GM18511 (cell line): Measurements from ENCODE around the gene COL8A1.
A peak's percentile ranks its signal among the peaks of the same experiment; 100 is the strongest.

ENCODE experiments used
- ATAC-seq: cut with Tn5 transposase; IDR thresholded peaks from one replicate; pipeline ENCODE4 v1.9.1; 2021; ENCODE audit warnings: mild to moderate bottlenecking, moderate library complexity; ENCODE audit not compliant: unreplicated experiment

Gene COL8A1

DNA sequence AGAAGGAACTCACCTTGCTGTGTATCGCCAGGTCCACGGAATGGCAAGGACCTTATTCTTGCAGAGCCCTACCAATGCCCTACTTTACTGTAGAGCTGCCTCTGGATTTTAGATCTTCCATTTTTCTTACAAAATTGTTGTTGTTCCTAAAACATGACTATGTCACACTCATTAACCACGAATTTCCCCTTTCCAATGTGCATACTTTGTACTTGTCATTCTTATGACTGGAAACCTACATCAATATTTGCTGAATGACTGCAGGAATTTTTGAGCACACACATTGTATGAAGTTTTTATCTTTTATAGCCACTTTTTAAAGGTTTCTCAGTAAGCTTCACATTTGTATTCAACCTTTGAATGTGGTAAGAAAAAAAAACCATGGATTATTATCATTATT lies 143.4 kb downstream of the COL8A1 start:
- ATAC-seq = no peak

DNA sequence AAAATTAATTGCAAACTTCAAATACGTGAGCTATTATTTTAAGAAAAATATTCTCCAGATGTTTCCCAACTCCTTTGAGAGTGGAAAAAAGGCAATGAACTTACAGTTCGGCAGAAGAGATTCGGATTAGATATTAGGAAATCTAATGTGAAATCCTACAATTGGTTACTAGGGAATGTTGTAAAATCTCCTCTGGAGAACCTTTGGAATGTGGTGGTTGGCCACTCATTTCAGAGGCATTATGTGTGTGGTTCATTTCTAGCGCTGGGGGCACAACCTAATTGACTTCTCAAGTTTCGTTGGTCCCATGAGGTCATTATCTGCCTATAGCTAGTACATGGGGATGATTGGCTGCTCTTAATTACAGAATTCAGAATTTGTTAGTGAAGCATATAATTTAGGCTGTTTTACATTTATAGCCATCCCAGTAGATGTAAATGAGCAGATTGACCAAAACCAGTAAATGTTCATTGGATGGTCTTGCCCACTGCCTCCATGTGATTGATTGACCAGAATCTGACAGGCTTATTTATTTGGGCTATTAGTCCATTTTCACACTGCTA lies 144.7 kb downstream of the COL8A1 start:
- no peak for ATAC-seq

DNA sequence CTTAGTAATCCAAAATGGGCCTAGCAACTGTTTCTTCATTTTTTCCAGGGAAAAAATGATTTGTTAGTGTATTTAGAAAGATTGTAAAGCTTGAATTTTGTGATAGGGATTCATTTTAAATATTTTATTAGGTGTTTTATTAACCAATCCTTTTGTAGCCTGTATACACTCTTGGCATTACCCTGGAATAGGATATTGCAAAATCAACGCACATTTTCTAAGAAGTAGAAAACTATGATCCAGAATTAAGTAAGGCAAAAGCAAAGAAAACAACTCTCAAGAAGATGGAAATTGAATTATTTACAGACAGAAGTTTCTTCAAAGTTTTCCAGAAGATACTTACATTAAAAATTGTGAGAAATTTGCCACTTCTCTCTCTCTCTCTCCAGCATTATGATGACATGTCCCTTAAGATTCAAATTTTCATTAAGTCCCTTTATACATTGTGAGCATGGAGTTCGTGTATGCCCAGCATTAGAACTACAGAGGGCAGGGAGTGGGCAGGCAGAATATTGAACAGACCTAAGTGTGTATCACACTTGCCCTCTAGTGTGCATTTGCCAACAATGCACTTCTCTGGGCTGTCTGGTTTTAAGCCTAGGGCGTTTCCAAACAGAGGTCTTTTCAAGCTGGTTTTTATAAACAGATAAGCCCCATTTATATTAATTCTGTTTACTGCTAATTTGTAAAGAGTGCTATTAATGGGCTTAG lies 150.8 kb downstream of the COL8A1 start:
- peak; percentile 98 for ATAC-seq

DNA sequence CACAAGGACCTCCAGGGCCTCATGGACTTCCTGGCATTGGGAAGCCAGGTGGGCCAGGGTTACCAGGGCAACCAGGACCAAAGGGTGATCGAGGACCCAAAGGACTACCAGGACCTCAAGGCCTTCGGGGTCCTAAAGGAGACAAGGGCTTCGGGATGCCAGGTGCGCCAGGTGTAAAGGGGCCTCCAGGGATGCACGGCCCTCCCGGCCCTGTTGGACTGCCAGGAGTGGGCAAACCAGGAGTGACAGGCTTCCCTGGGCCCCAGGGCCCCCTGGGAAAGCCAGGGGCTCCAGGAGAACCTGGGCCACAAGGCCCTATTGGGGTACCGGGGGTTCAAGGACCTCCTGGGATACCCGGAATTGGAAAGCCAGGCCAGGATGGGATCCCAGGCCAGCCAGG lies 156.1 kb downstream of the COL8A1 start:
- ATAC-seq = no peak

DNA sequence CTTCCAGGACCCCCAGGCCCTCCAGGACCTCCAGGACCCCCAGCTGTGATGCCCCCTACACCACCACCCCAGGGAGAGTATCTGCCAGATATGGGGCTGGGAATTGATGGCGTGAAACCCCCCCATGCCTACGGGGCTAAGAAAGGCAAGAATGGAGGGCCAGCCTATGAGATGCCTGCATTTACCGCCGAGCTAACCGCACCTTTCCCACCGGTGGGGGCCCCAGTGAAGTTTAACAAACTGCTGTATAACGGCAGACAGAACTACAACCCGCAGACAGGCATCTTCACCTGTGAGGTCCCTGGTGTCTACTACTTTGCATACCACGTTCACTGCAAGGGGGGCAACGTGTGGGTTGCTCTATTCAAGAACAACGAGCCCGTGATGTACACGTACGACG lies 157.2 kb downstream of the COL8A1 start:
- ATAC-seq = no peak

DNA sequence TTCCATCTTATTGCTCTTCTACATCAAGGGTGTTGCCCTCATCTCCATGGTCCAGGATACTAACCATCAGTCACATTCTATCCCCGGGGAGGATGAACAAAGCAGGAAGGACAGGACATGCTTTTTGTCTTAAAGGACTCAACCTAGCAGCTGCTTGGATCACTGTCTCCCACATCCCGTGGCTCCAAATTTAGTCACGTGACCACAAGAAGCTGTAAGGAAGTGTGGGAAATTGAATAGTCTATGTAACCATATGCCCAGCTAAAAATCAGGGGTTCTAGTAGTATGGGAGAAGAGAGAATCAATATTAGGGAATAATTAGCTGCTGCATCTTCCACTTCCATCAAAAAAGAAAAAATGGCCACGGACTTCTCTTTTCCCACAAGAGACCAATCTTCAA lies 161.0 kb downstream of the COL8A1 start:
- no peak for ATAC-seq

GRCh38 chr3:99803297-99803696 lies 164.9 kb downstream of the COL8A1 start:
- no peak for ATAC-seq

DNA sequence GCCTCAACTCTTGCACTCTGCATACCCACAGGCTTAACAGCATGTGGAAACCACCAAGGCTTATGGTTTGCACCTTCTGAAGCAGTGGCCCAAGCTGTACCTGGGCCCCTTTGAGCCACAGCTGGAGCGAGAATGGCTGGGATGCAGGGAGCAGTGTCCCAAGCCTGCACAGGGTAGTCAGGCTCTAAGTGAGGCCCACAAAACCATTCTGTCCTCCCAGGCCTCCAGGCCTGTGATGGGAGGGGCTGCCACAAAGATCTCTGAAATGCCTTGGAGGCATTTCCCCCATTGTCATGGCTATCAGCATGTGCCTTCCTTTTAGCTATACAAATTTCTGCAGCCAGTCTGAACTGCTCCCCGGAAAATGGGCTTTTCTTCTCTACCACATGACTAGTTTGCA lies 166.8 kb downstream of the COL8A1 start:
- no peak for ATAC-seq

DNA sequence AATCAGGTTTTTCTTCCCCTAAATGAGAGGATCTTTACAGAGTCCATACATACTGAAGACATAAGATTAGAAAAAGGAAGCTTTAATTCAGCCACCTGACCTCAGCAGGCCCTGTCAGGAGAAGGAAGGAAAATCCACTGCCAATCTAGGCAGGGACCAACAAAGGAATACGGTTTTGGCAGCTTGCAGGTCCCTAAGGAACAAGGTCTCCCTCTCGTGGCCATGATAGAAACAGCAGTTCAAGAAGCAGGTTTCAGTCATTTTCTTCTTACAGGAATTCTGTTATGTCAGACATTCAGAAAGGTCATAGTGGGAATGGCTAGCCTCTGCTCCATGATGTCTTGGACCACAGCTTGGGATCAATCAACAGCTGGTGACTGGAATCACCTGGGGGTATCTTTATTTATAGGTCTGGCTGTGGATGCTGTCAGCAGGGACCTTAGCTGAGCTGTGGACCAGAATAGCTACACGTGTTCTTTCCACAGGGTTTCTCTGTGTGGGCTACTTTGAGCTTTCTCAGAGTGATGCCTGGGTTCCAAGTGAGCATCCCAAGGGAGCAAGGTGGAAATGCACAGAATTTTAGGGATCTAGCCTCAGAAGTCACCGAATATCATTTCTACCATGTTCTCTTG lies 169.9 kb downstream of the COL8A1 start:
- no peak for ATAC-seq

GRCh38 chr3:99809565-99809964 lies 171.2 kb downstream of the COL8A1 start:
- ATAC-seq = no peak

- ATAC-seq = no peak
Measured at GRCh38 chr3:99810403-99810802, 172.0 kb downstream of the COL8A1 start.

- no peak for ATAC-seq
Measured at GRCh38 chr3:99817047-99817436, 178.6 kb downstream of the COL8A1 start.

DNA sequence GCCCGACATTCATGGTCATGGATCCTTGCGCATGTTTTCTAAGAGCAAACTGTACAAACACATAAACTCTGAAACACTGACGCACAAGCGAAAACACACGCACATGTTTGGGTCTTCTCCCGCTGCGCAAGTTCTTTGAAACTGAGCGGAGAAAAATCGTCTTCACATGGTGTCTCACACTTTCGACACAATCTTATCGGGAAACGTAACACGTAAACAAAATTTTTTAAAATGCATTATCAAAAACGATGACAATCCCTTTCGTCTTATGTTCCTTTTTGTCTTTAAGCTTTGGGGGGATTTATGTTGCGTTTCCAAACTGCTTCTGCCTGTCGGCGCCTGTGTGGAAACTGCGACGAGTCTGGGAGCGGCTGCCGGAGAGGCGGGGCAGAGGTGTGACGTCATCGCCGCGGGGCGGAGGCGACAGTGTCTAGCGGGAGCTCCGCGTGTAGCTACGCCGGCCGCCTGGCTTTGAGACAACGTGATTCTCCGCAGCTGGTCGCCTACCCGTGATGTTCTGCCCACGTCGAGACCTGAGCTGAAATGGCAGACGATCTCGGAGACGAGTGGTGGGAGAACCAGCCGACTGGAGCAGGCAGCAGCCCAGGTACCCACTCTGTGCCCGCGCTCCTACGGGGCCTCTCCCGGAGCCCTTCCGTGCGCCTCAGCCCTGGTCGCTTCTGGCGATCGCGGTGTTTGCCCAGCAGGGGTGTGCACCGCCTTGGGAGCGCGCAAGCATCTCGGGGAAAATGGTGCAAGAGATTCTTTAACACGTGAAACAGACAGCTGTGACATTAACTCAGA lies 179.2 kb downstream of the COL8A1 start, which contains the start of gene CMSS1:
Gene CMSS1 (plus strand): TSS at position 426 of the 804 bp plus-strand sequence.
- peak; percentile 98 for ATAC-seq

DNA sequence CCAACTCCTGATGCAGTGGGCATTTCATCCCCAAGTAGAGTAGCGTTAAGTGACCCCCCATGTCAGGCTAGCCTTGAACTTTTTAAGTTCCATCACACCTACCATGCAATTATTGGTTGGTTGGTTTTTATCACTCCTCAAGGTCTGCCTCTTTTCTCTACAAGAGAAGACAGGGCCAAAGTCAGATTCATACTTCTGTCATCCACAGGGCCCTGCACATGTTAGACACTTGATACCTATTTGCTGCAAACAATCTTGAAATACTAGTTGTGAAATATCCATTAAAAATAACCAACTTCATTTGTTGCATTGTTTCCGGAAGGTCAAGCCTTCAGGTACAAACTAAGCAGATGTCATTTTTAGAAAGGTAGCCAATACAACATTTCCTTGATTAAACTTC lies 180.4 kb downstream of the COL8A1 start:
- no peak for ATAC-seq

DNA sequence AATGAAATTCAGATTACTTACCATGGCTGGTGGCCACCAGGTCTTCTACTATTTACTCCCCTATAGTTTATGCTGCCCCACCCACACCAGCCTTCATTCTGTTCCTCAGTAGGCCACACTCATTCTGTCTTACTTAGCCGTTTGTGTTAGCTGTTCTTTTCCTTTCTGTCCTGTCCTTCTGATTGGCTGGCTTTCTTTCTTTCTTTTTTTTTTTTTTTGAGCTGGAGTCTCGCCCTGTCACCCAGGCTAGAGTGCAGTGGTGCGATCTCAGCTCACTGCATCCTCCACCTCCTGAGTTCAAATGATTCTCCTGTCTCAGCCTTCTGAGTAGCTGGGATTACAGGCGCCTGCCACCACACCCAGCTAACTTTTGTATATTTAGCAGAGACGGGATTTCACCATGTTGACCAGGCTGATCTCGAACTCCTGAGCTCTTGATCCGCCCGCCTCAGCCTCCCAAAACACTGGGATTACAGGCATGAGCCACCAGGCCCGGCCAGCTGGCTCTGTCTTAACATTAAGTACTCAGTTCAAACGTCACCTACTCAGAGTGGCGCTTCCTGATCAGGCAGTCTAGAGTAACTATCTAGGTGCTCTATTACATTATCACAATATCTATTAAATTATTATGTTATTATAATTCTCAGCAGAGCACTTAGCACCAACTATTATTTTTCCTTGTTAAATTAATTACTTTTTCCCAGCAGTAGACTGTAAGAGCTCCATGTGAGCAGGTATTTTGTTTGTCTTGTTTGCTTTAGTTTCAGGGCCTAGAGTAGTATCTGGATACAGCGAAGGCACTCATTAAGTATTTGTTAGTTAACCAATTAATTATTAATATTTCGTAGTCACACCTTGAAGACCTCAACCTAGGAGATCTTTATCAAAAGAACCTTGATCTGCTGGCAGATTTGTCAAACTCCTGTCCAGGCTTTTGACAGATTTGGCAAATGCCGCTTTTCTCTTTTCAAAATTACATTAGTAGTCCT lies 185.6 kb downstream of the COL8A1 start:
- ATAC-seq = no peak

DNA sequence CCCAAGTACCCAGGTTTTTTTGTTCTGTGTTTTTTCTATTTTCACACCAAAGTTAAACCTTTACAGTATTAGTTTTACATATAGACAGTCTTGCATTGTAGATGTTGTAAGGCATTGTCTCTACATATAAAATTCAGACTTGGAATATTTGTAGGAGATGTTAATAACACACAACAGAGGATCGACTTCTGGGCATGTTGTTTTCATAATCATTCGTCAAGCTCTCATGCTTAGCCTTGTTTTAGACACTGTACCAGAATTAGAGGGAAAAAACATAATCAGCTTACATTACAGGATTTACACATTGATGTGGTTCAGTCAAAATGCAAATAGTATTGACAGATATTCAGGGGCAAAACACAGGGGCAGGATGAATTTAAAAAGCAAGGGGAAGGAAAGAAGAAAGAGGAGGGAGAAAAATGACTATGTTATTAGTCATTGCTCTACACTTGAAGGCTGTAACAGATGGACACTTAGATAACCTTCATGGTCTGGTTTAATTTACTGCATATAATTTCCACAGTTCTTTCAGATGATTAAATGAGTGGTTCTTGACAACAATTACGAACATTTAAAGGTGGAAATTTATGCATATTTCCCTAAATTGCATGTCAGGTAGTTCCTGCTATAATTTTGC lies 186.7 kb downstream of the COL8A1 start:
- no peak for ATAC-seq

- ATAC-seq = no peak
Measured at GRCh38 chr3:99829844-99830243, 191.4 kb downstream of the COL8A1 start.

- ATAC-seq = no peak
Measured at GRCh38 chr3:99833617-99834205, 195.3 kb downstream of the COL8A1 start.

DNA sequence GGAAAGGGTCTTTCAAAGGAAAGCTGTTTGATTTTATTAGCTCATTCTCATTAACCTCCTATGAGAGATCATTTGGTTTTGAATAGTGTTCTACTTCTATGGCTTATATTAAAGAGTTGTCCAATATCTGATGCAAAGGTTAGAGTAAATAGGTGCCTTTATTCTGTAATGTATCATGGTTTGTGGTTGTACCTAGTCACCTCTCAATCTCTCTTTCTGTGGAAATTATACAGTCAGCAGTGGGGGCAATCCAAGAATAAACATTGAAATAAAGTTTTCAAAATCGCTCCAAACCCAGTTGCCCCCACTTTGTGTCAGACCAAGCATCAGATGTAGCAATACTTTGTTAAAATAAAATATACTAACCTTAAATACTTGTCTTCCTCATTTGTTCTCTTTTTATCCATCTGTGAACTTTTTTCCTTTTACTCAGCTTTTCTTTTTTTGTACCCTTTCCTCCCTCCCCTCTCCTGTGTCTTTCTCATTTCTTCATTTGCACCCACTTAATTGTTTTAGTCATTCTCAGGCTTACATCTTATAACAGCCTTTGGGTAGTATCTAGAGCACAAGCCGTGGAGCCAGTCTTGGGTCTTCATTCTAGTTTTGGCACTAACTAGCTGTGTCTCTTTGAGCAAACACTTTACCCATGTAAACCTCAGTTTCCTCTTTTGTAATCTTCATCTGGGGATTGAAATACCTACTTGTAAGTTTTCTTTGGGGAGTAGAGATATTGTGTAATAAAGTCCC lies 196.0 kb downstream of the COL8A1 start:
- ATAC-seq = no peak
